ENCODE measurements around the gene NRG3.

The NRG3 gene

GRCh38 chr10:81874875-81875466 is at the start of gene NRG3:
NRG3 (plus strand) TSS chr10:81875194.
- no peak for ATAC-seq
- TF ChIP-seq, protein P1, sequence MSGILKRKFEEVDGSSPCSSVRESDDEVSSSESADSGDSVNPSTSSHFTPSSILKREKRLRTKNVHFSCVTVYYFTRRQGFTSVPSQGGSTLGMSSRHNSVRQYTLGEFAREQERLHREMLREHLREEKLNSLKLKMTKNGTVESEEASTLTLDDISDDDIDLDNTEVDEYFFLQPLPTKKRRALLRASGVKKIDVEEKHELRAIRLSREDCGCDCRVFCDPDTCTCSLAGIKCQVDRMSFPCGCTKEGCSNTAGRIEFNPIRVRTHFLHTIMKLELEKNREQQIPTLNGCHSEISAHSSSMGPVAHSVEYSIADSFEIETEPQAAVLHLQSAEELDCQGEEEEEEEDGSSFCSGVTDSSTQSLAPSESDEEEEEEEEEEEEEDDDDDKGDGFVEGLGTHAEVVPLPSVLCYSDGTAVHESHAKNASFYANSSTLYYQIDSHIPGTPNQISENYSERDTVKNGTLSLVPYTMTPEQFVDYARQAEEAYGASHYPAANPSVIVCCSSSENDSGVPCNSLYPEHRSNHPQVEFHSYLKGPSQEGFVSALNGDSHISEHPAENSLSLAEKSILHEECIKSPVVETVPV (CRISPR knock-in tag; IDR thresholded peaks at IDR 0.05) = no peak
- no peak for TF ChIP-seq RARB (CRISPR knock-in tag; IDR thresholded peaks at IDR 0.05)
- no peak for TF ChIP-seq PPARA (CRISPR knock-in tag; IDR thresholded peaks at IDR 0.05; ENCODE audit: borderline replicate concordance)
- TF ChIP-seq ZFP3 (CRISPR knock-in tag; IDR thresholded peaks at IDR 0.05) = no peak
- TF ChIP-seq SNAI2 (CRISPR knock-in tag; IDR thresholded peaks at IDR 0.05) = no peak
- no peak for TF ChIP-seq PATZ1 (CRISPR knock-in tag; IDR thresholded peaks at IDR 0.05; ENCODE audit: borderline replicate concordance)
- no peak for TF ChIP-seq ZFP30 (CRISPR knock-in tag; IDR thresholded peaks at IDR 0.05)
- TF ChIP-seq ARNTL (CRISPR knock-in tag; IDR thresholded peaks at IDR 0.05; ENCODE audit: borderline replicate concordance, low read depth) = no peak
- no peak for TF ChIP-seq TOX (CRISPR knock-in tag; IDR thresholded peaks at IDR 0.05; ENCODE audit: borderline replicate concordance)

DNA sequence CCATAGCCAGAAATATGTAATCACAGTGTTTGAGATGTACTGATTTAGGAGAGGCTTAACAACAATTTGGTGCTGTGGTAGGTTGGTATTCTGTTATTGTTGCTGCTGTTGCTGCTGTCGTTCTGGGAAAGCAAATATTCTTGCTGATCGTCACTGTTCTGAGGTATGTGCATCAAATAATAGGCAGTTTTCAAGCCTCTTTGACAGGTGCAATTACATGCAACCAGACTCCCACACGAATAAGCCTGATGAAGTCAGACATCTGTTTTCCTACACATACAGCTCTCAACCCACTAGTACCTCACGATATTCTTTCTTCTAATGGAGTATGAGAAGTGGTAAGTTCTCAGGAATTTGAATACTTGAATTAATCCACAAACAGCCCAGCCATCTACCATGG is 46.7 kb upstream of the NRG3 start:
- TF ChIP-seq ZFP3 (CRISPR knock-in tag; IDR thresholded peaks at IDR 0.05) (no peak), ESRRG (CRISPR knock-in tag; IDR thresholded peaks at IDR 0.05) (no peak), ZNF8 (CRISPR knock-in tag; IDR thresholded peaks at IDR 0.05) (no peak), OSR1 (CRISPR knock-in tag; IDR thresholded peaks at IDR 0.05) (no peak), ZNF70 (CRISPR knock-in tag; IDR thresholded peaks at IDR 0.05) (no peak)
- ATAC-seq = no peak

- TF ChIP-seq TOX (CRISPR knock-in tag; IDR thresholded peaks at IDR 0.05; ENCODE audit: borderline replicate concordance) (no peak), ZNF8 (CRISPR knock-in tag; IDR thresholded peaks at IDR 0.05) (no peak), OSR1 (CRISPR knock-in tag; IDR thresholded peaks at IDR 0.05) (no peak)
- no peak for ATAC-seq
These were observed 43.9 kb upstream of the NRG3 start for GRCh38 chr10:81831060-81831459.

DNA sequence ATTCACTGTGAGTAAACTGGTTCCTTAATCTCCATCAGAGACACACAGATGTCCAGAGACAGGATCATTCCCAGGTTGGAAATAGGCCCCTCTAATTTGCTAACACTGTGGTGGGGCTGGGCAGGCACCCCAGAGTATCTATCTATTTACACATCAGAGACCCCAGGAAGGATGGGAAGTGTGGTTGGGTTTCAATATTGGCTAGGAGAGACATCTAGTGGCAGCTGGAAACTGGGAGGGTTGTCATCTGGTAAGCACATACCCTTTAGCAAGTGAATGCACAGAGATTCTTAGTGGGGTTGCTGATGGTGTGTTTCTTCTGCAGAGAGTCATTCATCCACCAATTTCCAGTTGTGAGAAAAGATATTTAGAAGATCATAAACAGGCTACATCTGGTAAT is 36.0 kb upstream of the NRG3 start:
- TF ChIP-seq PATZ1 (CRISPR knock-in tag; IDR thresholded peaks at IDR 0.05; ENCODE audit: borderline replicate concordance) (no peak), ESRRG (CRISPR knock-in tag; IDR thresholded peaks at IDR 0.05) (no peak), ISL1 (CRISPR knock-in tag; IDR thresholded peaks at IDR 0.05) (no peak), BACH2 (CRISPR knock-in tag; IDR thresholded peaks at IDR 0.05; ENCODE audit: borderline replicate concordance) (no peak), ZFP3 (CRISPR knock-in tag; IDR thresholded peaks at IDR 0.05) (no peak), ZNF8 (CRISPR knock-in tag; IDR thresholded peaks at IDR 0.05) (no peak), SNAI2 (CRISPR knock-in tag; IDR thresholded peaks at IDR 0.05) (no peak), ZC3H10 (CRISPR knock-in tag; IDR thresholded peaks at IDR 0.05) (no peak), RARB (CRISPR knock-in tag; IDR thresholded peaks at IDR 0.05) (no peak), ZNF565 (CRISPR knock-in tag; conservative IDR thresholded peaks at IDR 0.05; ENCODE audit: low read depth) (no peak), OSR1 (CRISPR knock-in tag; IDR thresholded peaks at IDR 0.05) (no peak), CSDC2 (CRISPR knock-in tag; IDR thresholded peaks at IDR 0.05) (no peak)
- TF ChIP-seq, protein P1 (CRISPR knock-in tag; IDR thresholded peaks at IDR 0.05) = no peak
- TF ChIP-seq, protein P2, sequence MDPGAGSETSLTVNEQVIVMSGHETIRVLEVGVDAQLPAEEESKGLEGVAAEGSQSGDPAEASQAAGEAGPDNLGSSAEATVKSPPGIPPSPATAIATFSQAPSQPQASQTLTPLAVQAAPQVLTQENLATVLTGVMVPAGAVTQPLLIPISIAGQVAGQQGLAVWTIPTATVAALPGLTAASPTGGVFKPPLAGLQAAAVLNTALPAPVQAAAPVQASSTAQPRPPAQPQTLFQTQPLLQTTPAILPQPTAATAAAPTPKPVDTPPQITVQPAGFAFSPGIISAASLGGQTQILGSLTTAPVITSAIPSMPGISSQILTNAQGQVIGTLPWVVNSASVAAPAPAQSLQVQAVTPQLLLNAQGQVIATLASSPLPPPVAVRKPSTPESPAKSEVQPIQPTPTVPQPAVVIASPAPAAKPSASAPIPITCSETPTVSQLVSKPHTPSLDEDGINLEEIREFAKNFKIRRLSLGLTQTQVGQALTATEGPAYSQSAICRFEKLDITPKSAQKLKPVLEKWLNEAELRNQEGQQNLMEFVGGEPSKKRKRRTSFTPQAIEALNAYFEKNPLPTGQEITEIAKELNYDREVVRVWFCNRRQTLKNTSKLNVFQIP (CRISPR knock-in tag; IDR thresholded peaks at IDR 0.05; ENCODE audit: borderline replicate concordance, low read depth) = no peak
- no peak for ATAC-seq
